ENCODE data around the gene TMEM18. TPM values are rescaled to one million over a fixed set of nuclear protein-coding genes. Genes with fewer than 3 reads are reported as not detected.

Gene TMEM18
- total RNA-seq, 1 donor from 2014 or later = 23.3 TPM

GRCh38 chr2:661360-661635, 15.9 kb downstream of the TMEM18 start:
- ATAC-seq (no peak), DNase-seq (no peak)
- peaks cover 20% of the 10 kb centered on the region for H3K36me3 ChIP-seq
- intact Hi-C loops (cut with DNase I) = no loop called here
- no peak overlapping the region for H3K4me3 ChIP-seq
- H3K9me3 ChIP-seq = no peaks in the 10 kb centered on the region
- TF ChIP-seq CTCF (IDR thresholded peaks at IDR 0.05) = no peak
- H3K27me3 ChIP-seq (ENCODE audit: low read depth) = peaks cover 9% of the 10 kb centered on the region
- no peak overlapping the region for H3K27ac ChIP-seq
- H3K4me1 ChIP-seq = no peaks in the 10 kb centered on the region

- DNase-seq = no peak
- H3K9me3 ChIP-seq = no peaks in the 10 kb centered on the region
- no peak for TF ChIP-seq CTCF (IDR thresholded peaks at IDR 0.05)
- peaks cover 16% of the 10 kb centered on the region for H3K36me3 ChIP-seq
- no peak overlapping the region for H3K27ac ChIP-seq
- H3K4me3 ChIP-seq = no peak overlapping the region
- no peaks in the 10 kb centered on the region for H3K4me1 ChIP-seq
- H3K27me3 ChIP-seq (ENCODE audit: low read depth) = peaks cover 9% of the 10 kb centered on the region
- intact Hi-C loops (cut with DNase I) = no loop called here
- peak in 1 of 2 donors; percentile 45 for ATAC-seq
Observed at GRCh38 chr2:660586-661359, 16.4 kb downstream of the TMEM18 start.

DNA sequence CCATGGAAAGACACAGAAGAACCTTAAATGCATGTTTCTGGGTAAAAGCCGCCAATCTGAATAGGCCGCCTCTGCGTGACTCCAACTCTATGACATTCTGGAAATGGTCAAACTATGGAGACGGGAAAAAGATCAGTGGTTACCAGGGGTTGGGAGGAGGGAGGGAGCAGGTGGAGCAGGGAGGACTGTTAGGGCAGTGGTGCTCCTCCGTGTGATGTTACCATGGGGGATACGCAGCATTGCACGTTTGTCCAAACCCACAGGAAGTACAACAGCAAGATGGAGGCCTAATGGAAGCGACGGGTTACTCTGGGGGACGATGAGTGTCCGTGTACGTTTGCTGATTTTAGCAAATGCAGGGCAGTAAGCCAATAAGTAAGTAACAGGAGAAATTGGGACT, 17.2 kb downstream of the TMEM18 start:
- no peak for ATAC-seq
- no peak overlapping the region for H3K27ac ChIP-seq
- no peak overlapping the region for H3K4me3 ChIP-seq
- no peak for DNase-seq
- intact Hi-C loops (cut with DNase I) = no loop called here
- peaks cover 16% of the 10 kb centered on the region for H3K36me3 ChIP-seq
- no peak for TF ChIP-seq CTCF (IDR thresholded peaks at IDR 0.05)
- H3K27me3 ChIP-seq (ENCODE audit: low read depth) = peaks cover 9% of the 10 kb centered on the region
- H3K4me1 ChIP-seq = no peaks in the 10 kb centered on the region
- H3K9me3 ChIP-seq = no peaks in the 10 kb centered on the region

DNA sequence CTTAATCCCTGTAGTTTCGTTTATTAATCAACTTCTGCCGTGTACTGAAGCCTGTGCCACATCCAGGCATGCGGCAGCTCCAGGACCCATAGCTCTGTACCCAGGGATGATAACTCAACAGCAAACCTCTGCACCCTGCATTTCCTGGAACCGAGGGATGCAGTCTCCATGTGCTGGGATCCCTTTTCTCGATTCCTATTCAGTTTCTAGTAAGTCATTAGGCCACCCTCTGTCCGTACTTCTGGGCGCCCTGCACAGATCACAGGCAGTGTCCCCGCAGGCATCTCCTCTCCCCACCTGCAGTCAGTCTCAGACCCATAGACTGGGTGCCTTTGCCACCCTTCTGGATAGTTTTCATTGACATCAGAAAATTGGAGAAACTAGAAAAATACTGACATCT, 18.8 kb downstream of the TMEM18 start:
- Histone ChIP-seq H3K27ac (no peak overlapping the region), H3K4me3 (no peak overlapping the region), H3K4me1 (no peaks in the 10 kb centered on the region), H3K36me3 (peaks cover 3% of the 10 kb centered on the region), H3K27me3 (ENCODE audit: low read depth) (peaks cover 9% of the 10 kb centered on the region), H3K9me3 (no peaks in the 10 kb centered on the region)
- TF ChIP-seq CTCF (IDR thresholded peaks at IDR 0.05) = no peak
- intact Hi-C loops (cut with DNase I) = no loop called here
- ATAC-seq (no peak), DNase-seq (no peak)

DNA sequence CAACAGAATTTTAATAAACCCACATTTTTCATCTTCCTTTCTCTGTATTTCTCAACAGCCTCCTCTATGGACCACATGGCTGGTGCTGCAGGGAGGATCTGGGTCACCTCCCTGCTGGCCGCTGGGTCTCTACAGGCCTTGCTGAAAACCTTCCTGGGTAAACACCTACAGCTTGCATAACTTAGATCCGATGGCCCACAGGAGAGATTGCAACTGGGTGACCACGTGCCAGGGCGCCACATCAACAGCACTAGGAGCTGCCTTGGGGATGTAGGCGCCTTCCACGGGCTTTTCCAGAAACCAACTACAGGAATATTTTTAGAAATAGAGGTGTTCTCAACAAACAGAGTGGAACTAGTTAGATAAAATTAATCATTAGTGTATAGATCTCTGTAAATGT, 19.4 kb downstream of the TMEM18 start:
- Histone ChIP-seq H3K27me3 (ENCODE audit: low read depth) (peaks cover 9% of the 10 kb centered on the region), H3K36me3 (no peaks in the 10 kb centered on the region), H3K9me3 (no peaks in the 10 kb centered on the region), H3K27ac (no peak overlapping the region), H3K4me1 (no peaks in the 10 kb centered on the region), H3K4me3 (no peak overlapping the region)
- DNase-seq (no peak), ATAC-seq (no peak)
- no peak for TF ChIP-seq CTCF (IDR thresholded peaks at IDR 0.05)
- intact Hi-C loops (cut with DNase I) = no loop called here
